ENCODE data around the gene KCNK2. TPM values are rescaled to one million over a fixed set of nuclear protein-coding genes. Genes with fewer than 3 reads are reported as not detected.

Gene KCNK2
- total RNA-seq, 1 experiment from 2014 or later: 0.15 TPM

- DNase-seq (ENCODE audit: low spot score) (no peak), ATAC-seq (no peak)
- TF ChIP-seq E2F1 (CRISPR knock-in tag; IDR thresholded peaks at IDR 0.05): no peak
- TF ChIP-seq JUN (CRISPR knock-in tag; IDR thresholded peaks at IDR 0.05): no peak
- TF ChIP-seq FOXJ3 (CRISPR knock-in tag; IDR thresholded peaks at IDR 0.05; ENCODE audit: borderline replicate concordance): no peak
- TF ChIP-seq ZNF671 (CRISPR knock-in tag; IDR thresholded peaks at IDR 0.05): no peak
- TF ChIP-seq ZNF532 (CRISPR knock-in tag; IDR thresholded peaks at IDR 0.05; ENCODE audit: borderline replicate concordance): no peak
- Mint-ChIP-seq H3K27me3 (ENCODE audit: low read depth) (no peaks in the 10 kb centered on the region), H3K4me1 (peaks cover 19% of the 10 kb centered on the region), H3K36me3 (no peaks in the 10 kb centered on the region), H3K4me3 (no peak overlapping the region), H3K27ac (no peak overlapping the region), H3K9me3 (no peaks in the 10 kb centered on the region)
- ChIA-PET CTCF (no interaction called here), POLR2A (no interaction called here)
Observed at GRCh38 chr1:215210167-215210566, 127.6 kb downstream of the KCNK2 start.

GRCh38 chr1:215215846-215216245, 133.3 kb downstream of the KCNK2 start:
- CTCF ChIA-PET: no interaction called here
- TF ChIP-seq IRF2 (CRISPR knock-in tag; IDR thresholded peaks at IDR 0.05; ENCODE audit: borderline replicate concordance, low read depth) (no peak), NFATC4 (CRISPR knock-in tag; IDR thresholded peaks at IDR 0.05) (no peak)
- H3K27me3 Mint-ChIP-seq (ENCODE audit: low read depth): no peaks in the 10 kb centered on the region

GRCh38 chr1:215219372-215219771, 136.8 kb downstream of the KCNK2 start:
- H3K4me3 Mint-ChIP-seq: no peak overlapping the region
- no peaks in the 10 kb centered on the region for H3K36me3 Mint-ChIP-seq
- ATAC-seq: no peak
- H3K27me3 Mint-ChIP-seq (ENCODE audit: low read depth): no peaks in the 10 kb centered on the region
- no peak for TF ChIP-seq IRF1 (CRISPR knock-in tag; IDR thresholded peaks at IDR 0.05)
- TF ChIP-seq ATF3 (CRISPR knock-in tag; conservative IDR thresholded peaks at IDR 0.05): no peak
- no peak for TF ChIP-seq CDX4 (CRISPR knock-in tag; IDR thresholded peaks at IDR 0.05; ENCODE audit: borderline replicate concordance)
- TF ChIP-seq IRF2 (CRISPR knock-in tag; IDR thresholded peaks at IDR 0.05; ENCODE audit: borderline replicate concordance, low read depth): no peak
- no peaks in the 10 kb centered on the region for H3K9me3 Mint-ChIP-seq
- DNase-seq (ENCODE audit: low spot score): no peak
- peaks cover 20% of the 10 kb centered on the region for H3K4me1 Mint-ChIP-seq
- POLR2A ChIA-PET: no interaction called here
- H3K27ac Mint-ChIP-seq: no peak overlapping the region
- CTCF ChIA-PET: no interaction called here

More at GRCh38 chr1:215215846-215216245, 133.3 kb downstream of the KCNK2 start:
- H3K4me1 Mint-ChIP-seq: peaks cover 27% of the 10 kb centered on the region
- POLR2A ChIA-PET: interaction anchor here (0.6 kb wide), 1 partner anchor 290 kb away, joined by 7 read pairs; no protein-coding TSS in a partner anchor
- DNase-seq (ENCODE audit: low spot score) (no peak), ATAC-seq (no peak)
- H3K4me3 Mint-ChIP-seq: no peak overlapping the region
- no peaks in the 10 kb centered on the region for H3K9me3 Mint-ChIP-seq
- no peak overlapping the region for H3K27ac Mint-ChIP-seq
- no peaks in the 10 kb centered on the region for H3K36me3 Mint-ChIP-seq

GRCh38 chr1:215220346-215220745, 137.8 kb downstream of the KCNK2 start:
- Mint-ChIP-seq H3K9me3 (no peaks in the 10 kb centered on the region), H3K4me3 (no peak overlapping the region), H3K27me3 (ENCODE audit: low read depth) (no peaks in the 10 kb centered on the region), H3K36me3 (no peaks in the 10 kb centered on the region), H3K27ac (no peak overlapping the region), H3K4me1 (peaks cover 11% of the 10 kb centered on the region)
- DNase-seq (ENCODE audit: low spot score): no peak
- POLR2A ChIA-PET: no interaction called here
- ATAC-seq: no peak
- CTCF ChIA-PET: no interaction called here
- TF ChIP-seq JAZF1 (CRISPR knock-in tag; IDR thresholded peaks at IDR 0.05) (no peak), ZNF671 (CRISPR knock-in tag; IDR thresholded peaks at IDR 0.05) (no peak), USF2 (CRISPR knock-in tag; IDR thresholded peaks at IDR 0.05) (no peak), CREM (CRISPR knock-in tag; IDR thresholded peaks at IDR 0.05) (no peak), ZMAT4 (CRISPR knock-in tag; IDR thresholded peaks at IDR 0.05) (no peak), PREB (CRISPR knock-in tag; IDR thresholded peaks at IDR 0.05; ENCODE audit: borderline replicate concordance) (no peak), EMX1 (CRISPR knock-in tag; IDR thresholded peaks at IDR 0.05) (no peak), ESRRA (CRISPR knock-in tag; IDR thresholded peaks at IDR 0.05; ENCODE audit: borderline replicate concordance) (no peak), E2F4 (CRISPR knock-in tag; IDR thresholded peaks at IDR 0.05; ENCODE audit: borderline replicate concordance, low read depth) (no peak)
